Skeletal muscle tissue (tissue), 4 donors: ENCODE measurements around the gene CNOT1. TPM values are rescaled to one million over a fixed set of nuclear protein-coding genes. Genes with fewer than 3 reads are reported as not detected.
A peak's percentile ranks its signal among the peaks of the same experiment; 100 is the strongest.

ENCODE experiments used
- H3K27ac ChIP-seq: one replicate; pipeline ENCODE4 v1.7.0; 2013; ENCODE audit warnings: mild to moderate bottlenecking, low read depth, low read length, inconsistent platforms
- H3K27me3 ChIP-seq, 3 donors: one replicate each; pipeline ENCODE4 v1.7.0; 2013; ENCODE audit warnings: low read length in 3 of 3; ENCODE audit not compliant: control insufficient read depth in 3 of 3, insufficient read depth in 3 of 3
- H3K36me3 ChIP-seq, 3 donors: one replicate each; pipeline ENCODE4 v1.7.0; 2013; ENCODE audit warnings: low read length in 3 of 3; ENCODE audit not compliant: control insufficient read depth in 3 of 3, insufficient read depth in 3 of 3
- H3K4me1 ChIP-seq, 3 donors: one replicate each; pipeline ENCODE4 v1.7.0; 2013; ENCODE audit warnings: low read length in 3 of 3, mild to moderate bottlenecking in 3 of 3; ENCODE audit not compliant: control insufficient read depth in 3 of 3, insufficient read depth in 3 of 3
- H3K4me3 ChIP-seq, 3 donors: one replicate each; pipeline ENCODE4 v1.7.0; 2013; ENCODE audit warnings: low read length in 3 of 3
- H3K9ac ChIP-seq, 3 donors: one replicate each; pipeline ENCODE4 v1.7.0; 2013; ENCODE audit warnings: low read length in 3 of 3, mild to moderate bottlenecking in 3 of 3, moderate library complexity in 2 of 3, low read depth in 1 of 3
- H3K9me3 ChIP-seq, 3 donors: one replicate each; pipeline ENCODE4 v1.7.0; 2013; ENCODE audit warnings: low read length in 3 of 3; ENCODE audit not compliant: control insufficient read depth in 3 of 3
- total RNA-seq: library from RNA; depleted of rRNA; stranded (reverse); fragments of >200 nt; gene quantifications from one replicate; pipeline ENCODE4 v1.2.3, GENCODE V29; 2014
- donor health status: Osteomylitis.

The CNOT1 gene
- total RNA-seq, 1 donor from 2014 or later: 134 TPM

GRCh38 chr16:58511933-58512815 is 117.5 kb downstream of the CNOT1 start:
- H3K27ac ChIP-seq: no peak overlapping the region
- H3K9ac ChIP-seq: peak overlapping the region in 1 of 3 donors; percentile 33
- no peaks in the 10 kb centered on the region for H3K9me3 ChIP-seq
- H3K4me3 ChIP-seq: no peak overlapping the region
- peaks cover 0 to 5% (median under 1%) of the 10 kb centered on the region in 3 donors for H3K27me3 ChIP-seq
- H3K4me1 ChIP-seq: peaks cover 11 to 27% (median 15%) of the 10 kb centered on the region in 3 donors
- H3K36me3 ChIP-seq: peaks cover 0 to 3% (median 0%) of the 10 kb centered on the region in 3 donors

- H3K4me1 ChIP-seq: peaks cover 5 to 20% (median 7%) of the 10 kb centered on the region in 3 donors
- H3K9me3 ChIP-seq: no peaks in the 10 kb centered on the region
- H3K9ac ChIP-seq: peak overlapping the region in 1 of 3 donors; percentile 33
- no peaks in the 10 kb centered on the region for H3K36me3 ChIP-seq
- H3K27ac ChIP-seq: no peak overlapping the region
- H3K27me3 ChIP-seq: peaks cover 0 to 11% (median 5%) of the 10 kb centered on the region in 3 donors
- no peak overlapping the region for H3K4me3 ChIP-seq
Observed at GRCh38 chr16:58510776-58511628, 118.6 kb downstream of the CNOT1 start.

- Histone ChIP-seq H3K4me3 (no peak overlapping the region), H3K27me3 (peaks cover 0 to 11% (median 5%) of the 10 kb centered on the region in 3 donors), H3K9me3 (no peaks in the 10 kb centered on the region), H3K4me1 (peaks cover 5 to 16% (median 7%) of the 10 kb centered on the region in 3 donors), H3K9ac (no peak overlapping the region), H3K36me3 (no peaks in the 10 kb centered on the region), H3K27ac (no peak overlapping the region)
Observed at GRCh38 chr16:58510097-58510775, 119.4 kb downstream of the CNOT1 start.

GRCh38 chr16:58509256-58510096 is 120.2 kb downstream of the CNOT1 start:
- no peaks in the 10 kb centered on the region for H3K9me3 ChIP-seq
- no peak overlapping the region for H3K4me3 ChIP-seq
- H3K27me3 ChIP-seq: peaks cover under 1 to 11% (median 5%) of the 10 kb centered on the region in 3 donors
- peaks cover 0 to 10% (median 3%) of the 10 kb centered on the region in 3 donors for H3K4me1 ChIP-seq
- no peak overlapping the region for H3K27ac ChIP-seq
- H3K9ac ChIP-seq: no peak overlapping the region
- H3K36me3 ChIP-seq: no peaks in the 10 kb centered on the region

- Histone ChIP-seq H3K9ac (no peak overlapping the region), H3K4me1 (peaks cover 0 to 10% (median 3%) of the 10 kb centered on the region in 3 donors), H3K27ac (no peak overlapping the region), H3K4me3 (no peak overlapping the region), H3K36me3 (no peaks in the 10 kb centered on the region), H3K9me3 (no peaks in the 10 kb centered on the region), H3K27me3 (peaks cover 7 to 13% (median 7%) of the 10 kb centered on the region in 3 donors)
Observed at GRCh38 chr16:58508671-58509251, 120.9 kb downstream of the CNOT1 start.

GRCh38 chr16:58507963-58508670 is 121.5 kb downstream of the CNOT1 start:
- Histone ChIP-seq H3K4me3 (no peak overlapping the region), H3K27ac (no peak overlapping the region), H3K9ac (no peak overlapping the region), H3K36me3 (no peaks in the 10 kb centered on the region), H3K27me3 (peaks cover 12 to 16% (median 14%) of the 10 kb centered on the region in 3 donors), H3K4me1 (peaks cover 0 to 10% (median 3%) of the 10 kb centered on the region in 3 donors), H3K9me3 (no peaks in the 10 kb centered on the region)

GRCh38 chr16:58507195-58507962 is 122.2 kb downstream of the CNOT1 start:
- Histone ChIP-seq H3K9ac (no peak overlapping the region), H3K4me3 (no peak overlapping the region), H3K9me3 (no peaks in the 10 kb centered on the region), H3K27me3 (peaks cover 14 to 21% (median 21%) of the 10 kb centered on the region in 3 donors), H3K4me1 (peaks cover 0 to 10% (median 3%) of the 10 kb centered on the region in 3 donors), H3K27ac (no peak overlapping the region), H3K36me3 (no peaks in the 10 kb centered on the region)
